H1 (cell line): ENCODE results near the gene TBCD. TPM values are rescaled to one million over a fixed set of nuclear protein-coding genes. Genes with fewer than 3 reads are reported as not detected.

ENCODE experiments used
- CTCF ChIA-PET: fragments of 300-600 bp; sonication (Branson Sonifier 250); formaldehyde crosslinking; loops from one replicate; lab custom pipeline; 2021; ENCODE audit not compliant: partially characterized antibody; lab: Charles Lee
- POLR2A ChIA-PET: fragments of 300-600 bp; sonication (Branson Sonifier 250); formaldehyde crosslinking; loops from one replicate; lab custom pipeline; 2021; ENCODE audit warnings: inconsistent platforms; ENCODE audit not compliant: partially characterized antibody; lab: Charles Lee
- DNase-seq, 2 experiments: peaks; one replicate each; pipeline versions ENCODE4 v3.0.0 to v3.0.0-alpha.2; 2010 to 2022; ENCODE audit warnings: low spot score in 2 of 2, low read depth in 1 of 2, mixed read lengths in 1 of 2
- FAIRE-seq: peaks from 2 replicates; lab custom pipeline; 2011; peaks lifted over from hg19 to GRCh38; lab: Jason Lieb, UNC
- H2AFZ ChIP-seq: 2 replicates; pipeline ENCODE4 v1.8.1; 2012; ENCODE audit warnings: low read length, inconsistent platforms
- H2AK5ac ChIP-seq: 2 replicates; pipeline ENCODE4 v1.6.1; 2013; ENCODE audit warnings: low read depth, low read length
- H2BK120ac ChIP-seq: replicated peaks from 2 replicates; pipeline ENCODE3; 2013; ENCODE audit warnings: low read depth, low read length, inconsistent platforms
- H2BK12ac ChIP-seq: 2 replicates; pipeline ENCODE4 v1.6.1; 2013; ENCODE audit warnings: low read depth, low read length
- H2BK15ac ChIP-seq: 2 replicates; pipeline ENCODE4 v1.6.1; 2013; ENCODE audit warnings: low read length
- H2BK20ac ChIP-seq: 2 replicates; pipeline ENCODE4 v1.6.1; 2013; ENCODE audit warnings: low read length
- H2BK5ac ChIP-seq: 2 replicates; pipeline ENCODE4 v1.6.1; 2013; ENCODE audit warnings: low read depth, low read length
- H3K14ac ChIP-seq: 2 replicates; pipeline ENCODE4 v1.6.1; 2013; ENCODE audit warnings: inconsistent platforms; ENCODE audit not compliant: insufficient read length
- H3K18ac ChIP-seq: 2 replicates; pipeline ENCODE4 v1.6.1; 2013; ENCODE audit warnings: low read length; ENCODE audit errors: extremely low read depth
- H3K23ac ChIP-seq: 2 replicates; pipeline ENCODE4 v1.6.1; 2013; ENCODE audit warnings: inconsistent platforms; ENCODE audit not compliant: insufficient read length
- H3K23me2 ChIP-seq: 2 replicates; pipeline ENCODE4 v1.6.1; 2013; ENCODE audit warnings: low read depth, low read length
- H3K27ac ChIP-seq: 2 replicates; pipeline ENCODE4 v1.6.1; 2011; ENCODE audit warnings: low read depth, low read length, inconsistent platforms
- H3K27me3 ChIP-seq, 4 experiments: replicated peaks in 1 of 4; 1 replicate in 1 of 4; 2 replicates in 3 of 4; pipeline versions ENCODE4 v1.6.1 to v1.8.1; 2011 to 2013; ENCODE audit warnings: low read length in 3 of 4, mild to moderate bottlenecking in 3 of 4, inconsistent platforms in 2 of 4, mixed read lengths in 2 of 4, moderate library complexity in 1 of 4; ENCODE audit not compliant: control insufficient read depth in 3 of 4, insufficient read depth in 3 of 4; ENCODE audit errors: extremely low read depth in 1 of 4
- H3K36me3 ChIP-seq, 4 experiments: 2 replicates each; pipeline versions ENCODE4 v1.6.1 to v1.8.1; 2011 to 2013; ENCODE audit warnings: mild to moderate bottlenecking in 4 of 4, low read length in 3 of 4, moderate library complexity in 2 of 4, control low read depth in 1 of 4, inconsistent platforms in 1 of 4; ENCODE audit not compliant: insufficient read depth in 4 of 4, control insufficient read depth in 2 of 4
- H3K4ac ChIP-seq: replicated peaks from 2 replicates; pipeline ENCODE3; 2013; ENCODE audit warnings: low read length, low read depth, mixed read lengths, inconsistent platforms; ENCODE audit not compliant: insufficient read length
- H3K4me1 ChIP-seq, 4 experiments: replicated peaks in 1 of 4; 1 replicate in 1 of 4; 2 replicates in 3 of 4; pipeline versions ENCODE4 v1.6.1 to v1.8.1; 2011 to 2013; ENCODE audit warnings: low read length in 3 of 4, inconsistent platforms in 2 of 4, mixed read lengths in 1 of 4; ENCODE audit not compliant: insufficient read depth in 4 of 4, control insufficient read depth in 3 of 4
- H3K4me2 ChIP-seq, 2 experiments: 2 replicates each; pipeline versions ENCODE4 v1.6.1 to v1.8.1; 2011 to 2013; ENCODE audit warnings: low read depth in 2 of 2, low read length in 2 of 2, control low read depth in 1 of 2, inconsistent platforms in 1 of 2, mild to moderate bottlenecking in 1 of 2; ENCODE audit not compliant: insufficient read depth in 1 of 2
- H3K4me3 ChIP-seq, 4 experiments: fragments of 200-600, 300-600 bp in 1 of 4; sonication (generic), shearing (Covaris generic), sonication (Bioruptor Twin) in 1 of 4; 2 replicates each; pipeline versions ENCODE4 v1.5.1 to v1.8.1; 2011 to 2016; ENCODE audit warnings: low read length in 4 of 4, low read depth in 3 of 4, control low read depth in 2 of 4, inconsistent platforms in 2 of 4, mild to moderate bottlenecking in 2 of 4, mixed read lengths in 1 of 4, moderate library complexity in 1 of 4; ENCODE audit not compliant: insufficient read depth in 2 of 4; ENCODE audit errors: extremely low read depth in 1 of 4
- H3K56ac ChIP-seq: replicated peaks from 2 replicates; pipeline ENCODE3; 2013; ENCODE audit warnings: low read depth, mild to moderate bottlenecking, mixed read lengths, low read length, inconsistent platforms; ENCODE audit not compliant: insufficient read length
- H3K79me1 ChIP-seq: 2 replicates; pipeline ENCODE4 v1.6.1; 2013; ENCODE audit warnings: low read depth, low read length, control low read depth
- H3K79me2 ChIP-seq, 2 experiments: 2 replicates each; pipeline versions ENCODE4 v1.6.1 to v1.8.1; 2012 to 2013; ENCODE audit warnings: low read length in 2 of 2, mild to moderate bottlenecking in 2 of 2, inconsistent platforms in 1 of 2; ENCODE audit not compliant: insufficient read depth in 2 of 2, control insufficient read depth in 1 of 2
- H3K9ac ChIP-seq, 4 experiments: replicated peaks in 1 of 4; 1 replicate in 1 of 4; 2 replicates in 3 of 4; pipeline versions ENCODE4 v1.6.1 to v1.8.1; 2011 to 2013; ENCODE audit warnings: low read depth in 3 of 4, low read length in 3 of 4, control low read depth in 2 of 4, mild to moderate bottlenecking in 2 of 4, moderate library complexity in 2 of 4, inconsistent platforms in 1 of 4; ENCODE audit errors: extremely low read depth in 1 of 4
- H3K9me3 ChIP-seq, 2 experiments: 2 replicates each; pipeline versions ENCODE4 v1.6.1 to v1.8.1; 2012 to 2013; ENCODE audit warnings: mild to moderate bottlenecking in 2 of 2, moderate library complexity in 2 of 2, control low read depth in 1 of 2, inconsistent platforms in 1 of 2, low read depth in 1 of 2, low read length in 1 of 2, mixed read lengths in 1 of 2; ENCODE audit not compliant: insufficient read depth in 2 of 2
- H4K20me1 ChIP-seq, 2 experiments: replicated peaks in 1 of 2; 2 replicates each; pipeline versions ENCODE3 to v1.8.1; 2011 to 2013; ENCODE audit warnings: inconsistent platforms in 2 of 2, low read length in 2 of 2, mild to moderate bottlenecking in 1 of 2; ENCODE audit not compliant: insufficient read depth in 2 of 2, control insufficient read depth in 1 of 2
- H4K5ac ChIP-seq: 2 replicates; pipeline ENCODE4 v1.6.1; 2013; ENCODE audit warnings: low read length, low read depth, mixed read lengths, inconsistent platforms; ENCODE audit not compliant: insufficient read length
- H4K8ac ChIP-seq: 2 replicates; pipeline ENCODE4 v1.8.0; 2013; ENCODE audit warnings: mild to moderate bottlenecking, moderate library complexity, low read length, inconsistent platforms; ENCODE audit not compliant: insufficient read depth; ENCODE audit errors: extremely low read depth
- H4K91ac ChIP-seq: replicated peaks from 2 replicates; pipeline ENCODE3; 2013; ENCODE audit warnings: low read length, mixed read lengths, inconsistent platforms; ENCODE audit not compliant: insufficient read length
- BACH1 ChIP-seq: IDR thresholded peaks from 2 replicates; pipeline ENCODE4 v1.6.1; 2012; ENCODE audit warnings: low read length, improper control_type of control experiment
- CTBP2 ChIP-seq: IDR thresholded peaks from 2 replicates; pipeline ENCODE4 v1.7.0; 2011; ENCODE audit warnings: borderline replicate concordance, mild to moderate bottlenecking, moderate library complexity, mixed read lengths, low read length; ENCODE audit not compliant: insufficient read depth, insufficient read length
- GABPA ChIP-seq: IDR thresholded peaks from 2 replicates; pipeline ENCODE4 v1.6.1; 2011; ENCODE audit warnings: mild to moderate bottlenecking, low read length, moderate library complexity, borderline replicate concordance; ENCODE audit not compliant: insufficient read depth
- JUND ChIP-seq: IDR thresholded peaks from 2 replicates; pipeline ENCODE4 v1.6.1; 2011; ENCODE audit warnings: mild to moderate bottlenecking, improper control_type of control experiment, low read length
- KDM1A ChIP-seq: fragments of 200-600, 300-600 bp; sonication (generic); IDR thresholded peaks from 2 replicates; pipeline ENCODE4 v1.7.1; 2016; ENCODE audit warnings: mild to moderate bottlenecking, low read length, borderline replicate concordance
- KDM4A ChIP-seq: IDR thresholded peaks from one replicate; pipeline ENCODE4 v1.7.1; 2012; ENCODE audit warnings: low read depth, mild to moderate bottlenecking, moderate library complexity, low read length, inconsistent platforms; ENCODE audit not compliant: severe bottlenecking
- WGBS, 2 experiments: shearing (Covaris generic) in 1 of 2; methylation state at CpG; one replicate each; pipeline versions ENCODE4 v1.1.6 to v1.1.7; 2013 to 2015; ENCODE audit warnings: low lambda C conversion rate in 2 of 2, mixed read lengths in 2 of 2, inconsistent platforms in 1 of 2, low coverage in 1 of 2, missing lambda C conversion rate in 1 of 2; ENCODE audit not compliant: insufficient replicate concordance in 2 of 2, insufficient coverage in 1 of 2, insufficient read length in 1 of 2; ENCODE audit errors: extremely low coverage in 1 of 2, missing lambda C conversion rate in 1 of 2; 5-methylcytosine and 5-hydroxymethylcytosine counted together
- polyA plus RNA-seq, 7 experiments: library from polyadenylated mRNA; depleted of rRNA in 3 of 7; stranded (reverse) in 5 of 7; unstranded in 2 of 7; fragments of >200 nt in 5 of 7; fragments of 200-250 nt in 2 of 7; gene quantifications; 1 replicate in 5 of 7; 2 replicates in 1 of 7; 4 replicates in 1 of 7; pipeline versions ENCODE4 v1.2.1 to v1.2.3, GENCODE V29; 2011 to 2013; ENCODE audit warnings: missing spikeins in 2 of 7, mixed read lengths in 2 of 7
- total RNA-seq: library from RNA; stranded (reverse); fragmentation: NEBNext Ultra II Directional; extraction: Animal tissue kit (Norgen Biotek cat#: 25700); gene quantifications from 2 replicates; pipeline ENCODE4 v1.2.1, GENCODE V29; 2021
- TF ChIP-seq, protein P1 (sequence below): IDR thresholded peaks from 2 replicates; pipeline ENCODE4 v1.6.1; 2012; ENCODE audit warnings: inconsistent platforms

Gene TBCD
- total and polyA plus RNA-seq, 2 of the 8 experiments (the other 6 are each of a cell fraction or from before 2014, with no cell fraction given), result 118 to 162 TPM

DNA sequence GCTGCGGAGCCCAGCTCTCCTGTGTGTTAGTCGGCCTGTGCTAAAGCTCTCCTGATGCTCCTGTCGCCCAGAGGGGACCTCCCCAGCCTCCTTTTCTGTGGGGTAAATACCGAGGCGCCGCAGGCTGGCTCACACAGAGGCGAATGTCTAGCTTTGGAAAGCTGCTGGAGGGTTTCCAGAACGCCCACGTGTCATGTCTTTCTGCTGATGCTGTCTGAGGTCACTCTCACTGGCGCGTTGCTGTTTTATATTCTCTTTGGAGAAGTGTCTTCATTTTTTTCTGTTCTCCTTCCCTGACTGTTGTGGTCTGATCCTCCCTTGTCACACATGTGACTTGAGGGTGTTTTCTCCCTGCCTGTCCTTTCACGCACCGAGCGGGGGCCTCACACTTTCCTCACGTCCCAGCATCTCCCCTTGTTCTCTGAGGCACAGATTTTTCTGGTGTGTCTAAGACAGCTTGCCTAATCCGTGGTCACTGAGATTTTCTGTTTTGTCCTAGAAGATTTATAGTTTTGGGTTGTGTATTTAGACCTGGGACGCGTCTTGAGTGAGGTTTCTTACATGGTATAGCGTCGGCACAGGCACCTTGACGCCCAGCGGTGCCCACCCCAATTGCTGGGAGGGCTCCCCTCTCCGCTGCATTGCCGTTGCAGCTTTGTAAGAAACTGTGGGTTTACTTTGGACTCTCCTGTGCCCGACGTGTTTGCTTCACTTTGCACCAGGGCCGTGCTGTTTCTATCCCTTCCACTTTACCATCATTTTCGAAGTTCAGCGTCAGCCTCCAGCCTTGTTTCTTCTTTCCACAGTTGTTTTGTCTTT lies 180.0 kb downstream of the TBCD start:
- Histone ChIP-seq H3K23ac (no peak overlapping the region), H3K4me2 (no peak overlapping the region), H2BK12ac (no peak overlapping the region), H3K18ac (no peak overlapping the region), H3K79me2 (no peaks in the 10 kb centered on the region), H3K4me1 (no peaks in the 10 kb centered on the region), H4K20me1 (peaks cover 0 to 8% of the 10 kb centered on the region in 2 experiments), H3K9me3 (no peaks in the 10 kb centered on the region), H3K23me2 (no peaks in the 10 kb centered on the region), H2AK5ac (no peak overlapping the region), H3K36me3 (peaks cover 0 to 46% (median 30%) of the 10 kb centered on the region in 4 experiments; a peak in 6 of 8 replicates), H2BK20ac (no peak overlapping the region), H3K27me3 (no peaks in the 10 kb centered on the region), H3K4me3 (no peak overlapping the region), H3K14ac (no peak overlapping the region), H3K56ac (no peak overlapping the region), H4K5ac (no peak overlapping the region), H2BK15ac (no peak overlapping the region), H4K91ac (no peak overlapping the region), H3K79me1 (no peaks in the 10 kb centered on the region; the same call in 1 of the 2 replicates), H2AFZ (no peak overlapping the region), H4K8ac (no peak overlapping the region), H2BK120ac (no peak overlapping the region), H2BK5ac (no peak overlapping the region), H3K9ac (no peak overlapping the region), H3K4ac (no peak overlapping the region), H3K27ac (no peak overlapping the region)
- CTCF ChIA-PET, result interaction anchor here (0.8 to 2.9 kb wide), 4 partner anchors 10 to 35 kb away, joined by 3 to 12 read pairs (median 4); no protein-coding TSS in a partner anchor
- FAIRE-seq (no peak), DNase-seq (no peak)
- 94% methylated on average over 29 of the region's 29 CpGs; no CpG with 5 or more reads in 1 of the 2 experiments for WGBS, 2 experiments
- TF ChIP-seq CTBP2 (no peak), KDM4A (no peak), BACH1 (no peak), JUND (no peak), GABPA (no peak), KDM1A (no peak)
- TF ChIP-seq, protein P1, sequence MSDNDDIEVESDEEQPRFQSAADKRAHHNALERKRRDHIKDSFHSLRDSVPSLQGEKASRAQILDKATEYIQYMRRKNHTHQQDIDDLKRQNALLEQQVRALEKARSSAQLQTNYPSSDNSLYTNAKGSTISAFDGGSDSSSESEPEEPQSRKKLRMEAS, result no peak
- POLR2A ChIA-PET, result no interaction called here
